Measurements from ENCODE around the gene IQSEC3. TPM values are rescaled to one million over a fixed set of nuclear protein-coding genes. Genes with fewer than 3 reads are reported as not detected.
A peak's percentile ranks its signal among the peaks of the same experiment; 100 is the strongest.

IQSEC3 gene
- total and polyA plus RNA-seq, 10 of the 15 experiments (the other 5 are each of a cell fraction or from before 2014, with no cell fraction given): not detected

DNA sequence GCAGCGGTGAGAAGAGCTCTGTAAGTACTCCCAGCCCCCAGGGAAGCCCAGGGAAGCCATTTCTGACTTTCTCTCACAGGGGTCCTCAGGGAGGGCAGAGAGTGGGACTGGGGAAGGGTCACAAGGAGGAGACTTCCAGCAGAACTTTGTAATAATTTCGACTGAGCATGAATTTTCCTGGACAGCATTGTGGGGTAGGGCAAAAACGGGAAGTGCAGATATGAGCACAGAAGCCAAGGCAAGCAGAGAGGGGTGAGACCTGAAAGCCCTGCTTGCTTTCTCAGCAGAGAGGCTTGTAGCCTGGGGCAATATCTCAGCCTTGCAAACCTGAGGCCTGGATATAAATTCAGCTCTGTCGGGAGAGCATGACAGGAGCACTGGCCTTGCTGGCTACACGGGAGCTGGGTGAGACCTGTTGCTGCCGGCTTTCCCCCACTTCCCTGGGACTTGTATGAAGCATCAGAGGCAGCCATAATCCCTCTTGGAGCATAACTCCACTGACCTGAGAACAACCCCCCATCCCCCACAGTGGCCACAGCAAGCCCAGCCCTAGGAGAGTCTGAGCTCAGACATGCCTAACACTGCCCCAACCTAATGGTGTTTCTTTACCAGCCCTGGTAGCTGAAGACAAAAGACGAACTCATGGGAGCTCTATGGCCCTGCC, 9.8 kb upstream of the IQSEC3 start:
- ChIA-PET POLR2A (no interaction called here), RAD21 (ENCODE audit: unreplicated experiment) (no interaction called here)
- FAIRE-seq: no peak

DNA sequence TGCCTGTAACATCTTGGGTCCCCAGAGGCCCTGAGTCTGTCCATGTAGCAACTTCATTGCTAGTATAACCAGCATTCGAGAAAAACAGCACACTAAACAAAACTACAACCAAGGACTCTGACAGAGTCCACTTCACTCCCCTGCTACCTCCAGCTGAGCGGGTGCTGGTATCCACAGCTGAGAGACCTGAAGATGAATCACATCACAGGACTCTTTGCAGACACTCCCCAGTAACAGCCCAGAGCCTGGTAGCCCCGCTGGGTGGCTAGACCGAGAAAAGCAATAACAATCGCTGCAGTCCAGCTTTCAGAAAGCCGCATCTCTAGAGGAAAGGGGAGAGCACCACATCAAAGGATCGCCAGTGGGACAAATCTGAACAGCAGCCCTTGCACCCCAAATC, 9.0 kb upstream of the IQSEC3 start:
- POLR2A ChIA-PET: no interaction called here
- H3K9me3 ChIP-seq (replicated peaks; ENCODE audit: control insufficient read depth, insufficient read depth, low read length): no peaks in the 10 kb centered on the region
- BruUV-seq (replicated peaks): no TSS peak

More for the DNA sequence above, 9.8 kb upstream of the IQSEC3 start:
- ATAC-seq: 0 out of 3 replicates have a peak, but pooled peaks have one; percentile 22
- ChIA-PET SMC1A (ENCODE audit: uncharacterized antibody, unreplicated experiment) (no interaction called here), CTCF (no interaction called here)
- Histone ChIP-seq H3K9ac (ENCODE audit: control insufficient read depth, insufficient read depth, low read length) (no peak overlapping the region), H3K4me3 (no peak overlapping the region), H4K20me1 (ENCODE audit: control insufficient read depth, insufficient read depth) (no peaks in the 10 kb centered on the region), H3K9me3 (replicated peaks; ENCODE audit: control insufficient read depth, insufficient read depth, low read length) (no peaks in the 10 kb centered on the region), H2AFZ (ENCODE audit: control insufficient read depth, low read depth, low read length) (no peak overlapping the region), H3K27me3 (replicated peaks in 1 of 2; ENCODE audit: control insufficient read depth in 2 of 2, insufficient read depth in 2 of 2, low read length in 1 of 2) (no peaks in the 10 kb centered on the region; a peak in 2 of 4 replicates), H3K36me3 (ENCODE audit: control insufficient read depth in 2 of 2, insufficient read depth in 2 of 2, low read length in 1 of 2) (no peaks in the 10 kb centered on the region), H3K4me2 (ENCODE audit: control insufficient read depth, insufficient read depth) (no peak overlapping the region), H3K4me1 (ENCODE audit: control insufficient read depth, insufficient read depth, low read length) (no peaks in the 10 kb centered on the region), H3K79me2 (ENCODE audit: control insufficient read depth, insufficient read depth, low read length) (no peaks in the 10 kb centered on the region), H3K27ac (ENCODE audit: control insufficient read depth, insufficient read depth) (no peak overlapping the region)
- BruUV-seq (replicated peaks): no TSS peak
- WGBS (ENCODE audit: insufficient coverage, insufficient replicate concordance, low lambda C conversion rate, missing lambda C conversion rate): 42% methylated on average over 7 of the region's 7 CpGs
- intact Hi-C loops (cut with micrococcal nuclease; ENCODE audit: unreplicated experiment) (no loop called here), in situ Hi-C loops (cut with MboI) (no loop called here)
- DNase-seq (ENCODE audit: low read depth, low spot score): no peak
- TF ChIP-seq JUND (IDR thresholded peaks at IDR 0.05; ENCODE audit: low read depth, low read length): no peak
- no peak for TF ChIP-seq ZSCAN29 (IDR thresholded peaks at IDR 0.05)
- no peak for TF ChIP-seq TCF12 (IDR thresholded peaks at IDR 0.05; ENCODE audit: low read depth, low read length)
- peak; percentile 83 for TF ChIP-seq SPI1 (IDR thresholded peaks at IDR 0.05; ENCODE audit: borderline replicate concordance, insufficient read depth, low read depth, low read length)

More for the DNA sequence above, 9.0 kb upstream of the IQSEC3 start:
- ChIA-PET SMC1A (ENCODE audit: uncharacterized antibody, unreplicated experiment) (no interaction called here), RAD21 (ENCODE audit: unreplicated experiment) (no interaction called here), CTCF (no interaction called here)
- intact Hi-C loops (cut with micrococcal nuclease; ENCODE audit: unreplicated experiment): no loop called here
- H3K9ac ChIP-seq (ENCODE audit: control insufficient read depth, insufficient read depth, low read length): no peak overlapping the region
- in situ Hi-C loops (cut with MboI): no loop called here
- ATAC-seq (no peak), DNase-seq (ENCODE audit: low read depth, low spot score) (no peak), FAIRE-seq (no peak)
- H3K4me2 ChIP-seq (ENCODE audit: control insufficient read depth, insufficient read depth): no peak overlapping the region
- no peaks in the 10 kb centered on the region for H3K4me1 ChIP-seq (ENCODE audit: control insufficient read depth, insufficient read depth, low read length)
- no peak overlapping the region for H3K27ac ChIP-seq (ENCODE audit: control insufficient read depth, insufficient read depth)
- H3K36me3 ChIP-seq (ENCODE audit: control insufficient read depth in 2 of 2, insufficient read depth in 2 of 2, low read length in 1 of 2): no peaks in the 10 kb centered on the region
- no peaks in the 10 kb centered on the region; a peak in 2 of 4 replicates for H3K27me3 ChIP-seq (replicated peaks in 1 of 2; ENCODE audit: control insufficient read depth in 2 of 2, insufficient read depth in 2 of 2, low read length in 1 of 2)
- H3K4me3 ChIP-seq: no peak overlapping the region
- no peak overlapping the region for H2AFZ ChIP-seq (ENCODE audit: control insufficient read depth, low read depth, low read length)
- no peaks in the 10 kb centered on the region for H3K79me2 ChIP-seq (ENCODE audit: control insufficient read depth, insufficient read depth, low read length)
- no peaks in the 10 kb centered on the region for H4K20me1 ChIP-seq (ENCODE audit: control insufficient read depth, insufficient read depth)
- WGBS (ENCODE audit: insufficient coverage, insufficient replicate concordance, low lambda C conversion rate, missing lambda C conversion rate): 47% methylated on average over 7 of the region's 7 CpGs
- TF ChIP-seq CBX5 (IDR thresholded peaks at IDR 0.05; ENCODE audit: low read depth) (no peak), RAD21 (IDR thresholded peaks at IDR 0.05; ENCODE audit: insufficient read depth, low read depth, low read length) (no peak)
- TF ChIP-seq, protein P1, sequence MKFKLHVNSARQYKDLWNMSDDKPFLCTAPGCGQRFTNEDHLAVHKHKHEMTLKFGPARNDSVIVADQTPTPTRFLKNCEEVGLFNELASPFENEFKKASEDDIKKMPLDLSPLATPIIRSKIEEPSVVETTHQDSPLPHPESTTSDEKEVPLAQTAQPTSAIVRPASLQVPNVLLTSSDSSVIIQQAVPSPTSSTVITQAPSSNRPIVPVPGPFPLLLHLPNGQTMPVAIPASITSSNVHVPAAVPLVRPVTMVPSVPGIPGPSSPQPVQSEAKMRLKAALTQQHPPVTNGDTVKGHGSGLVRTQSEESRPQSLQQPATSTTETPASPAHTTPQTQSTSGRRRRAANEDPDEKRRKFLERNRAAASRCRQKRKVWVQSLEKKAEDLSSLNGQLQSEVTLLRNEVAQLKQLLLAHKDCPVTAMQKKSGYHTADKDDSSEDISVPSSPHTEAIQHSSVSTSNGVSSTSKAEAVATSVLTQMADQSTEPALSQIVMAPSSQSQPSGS (IDR thresholded peaks at IDR 0.05; ENCODE audit: low read length): no peak
- TF ChIP-seq, protein P2, sequence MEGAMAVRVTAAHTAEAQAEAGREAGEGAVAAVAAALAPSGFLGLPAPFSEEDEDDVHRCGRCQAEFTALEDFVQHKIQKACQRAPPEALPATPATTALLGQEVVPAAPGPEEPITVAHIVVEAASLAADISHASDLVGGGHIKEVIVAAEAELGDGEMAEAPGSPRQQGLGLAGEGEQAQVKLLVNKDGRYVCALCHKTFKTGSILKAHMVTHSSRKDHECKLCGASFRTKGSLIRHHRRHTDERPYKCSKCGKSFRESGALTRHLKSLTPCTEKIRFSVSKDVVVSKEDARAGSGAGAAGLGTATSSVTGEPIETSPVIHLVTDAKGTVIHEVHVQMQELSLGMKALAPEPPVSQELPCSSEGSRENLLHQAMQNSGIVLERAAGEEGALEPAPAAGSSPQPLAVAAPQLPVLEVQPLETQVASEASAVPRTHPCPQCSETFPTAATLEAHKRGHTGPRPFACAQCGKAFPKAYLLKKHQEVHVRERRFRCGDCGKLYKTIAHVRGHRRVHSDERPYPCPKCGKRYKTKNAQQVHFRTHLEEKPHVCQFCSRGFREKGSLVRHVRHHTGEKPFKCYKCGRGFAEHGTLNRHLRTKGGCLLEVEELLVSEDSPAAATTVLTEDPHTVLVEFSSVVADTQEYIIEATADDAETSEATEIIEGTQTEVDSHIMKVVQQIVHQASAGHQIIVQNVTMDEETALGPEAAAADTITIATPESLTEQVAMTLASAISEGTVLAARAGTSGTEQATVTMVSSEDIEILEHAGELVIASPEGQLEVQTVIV (IDR thresholded peaks at IDR 0.05; ENCODE audit: borderline replicate concordance, partially characterized antibody): no peak
